ENCODE results near the gene UBE2K. TPM values are rescaled to one million over a fixed set of nuclear protein-coding genes. Genes with fewer than 3 reads are reported as not detected.
"Not testable (repeated sequence)": the region's sequence is repeated elsewhere in the genome, so short reads cannot be mapped to it uniquely, and the experiment has no call there.

UBE2K gene
- total RNA-seq, 3 donors from 2014 or later: 82.0 to 89.0 (median 86.7) TPM

- H3K4me1 ChIP-seq (ENCODE audit: low read depth): no peaks in the 10 kb centered on the region
- intact Hi-C loops (cut with DNase I, micrococcal nuclease): no loop called here
- DNase-seq: no peak
- no peak overlapping the region for H3K4me3 ChIP-seq
- no peak for ATAC-seq
- H3K36me3 ChIP-seq (ENCODE audit: low read depth): peaks cover 6% of the 10 kb centered on the region
- no peak for TF ChIP-seq CTCF (IDR thresholded peaks at IDR 0.05)
- H3K9me3 ChIP-seq: no peaks in the 10 kb centered on the region
These were observed 63.2 kb downstream of the UBE2K start for GRCh38 chr4:39761005-39761667.

- no peak for DNase-seq
- ATAC-seq: no peak
- TF ChIP-seq CTCF (IDR thresholded peaks at IDR 0.05): no peak
- Histone ChIP-seq H3K4me1 (ENCODE audit: low read depth) (no peaks in the 10 kb centered on the region), H3K4me3 (no peak overlapping the region), H3K9me3 (no peaks in the 10 kb centered on the region), H3K36me3 (ENCODE audit: low read depth) (peaks cover 6% of the 10 kb centered on the region)
- intact Hi-C loops (cut with DNase I, micrococcal nuclease): no loop called here
These were observed 66.0 kb downstream of the UBE2K start for GRCh38 chr4:39763714-39764572.

GRCh38 chr4:39770005-39770404 lies 72.1 kb downstream of the UBE2K start:
- ATAC-seq: no peak
- intact Hi-C loops (cut with DNase I, micrococcal nuclease): no loop called here
- no peak for DNase-seq
- Histone ChIP-seq H3K4me3 (no peak overlapping the region), H3K36me3 (ENCODE audit: low read depth) (peaks cover 4% of the 10 kb centered on the region), H3K9me3 (no peaks in the 10 kb centered on the region), H3K4me1 (ENCODE audit: low read depth) (no peaks in the 10 kb centered on the region)
- TF ChIP-seq CTCF (IDR thresholded peaks at IDR 0.05): no peak

GRCh38 chr4:39770471-39770870 lies 72.5 kb downstream of the UBE2K start:
- no peak for TF ChIP-seq CTCF (IDR thresholded peaks at IDR 0.05)
- H3K36me3 ChIP-seq (ENCODE audit: low read depth): peaks cover 4% of the 10 kb centered on the region

GRCh38 chr4:39770969-39771724 lies 73.2 kb downstream of the UBE2K start:
- TF ChIP-seq CTCF (IDR thresholded peaks at IDR 0.05): no peak
- DNase-seq (no peak), ATAC-seq (no peak)
- no peaks in the 10 kb centered on the region for H3K9me3 ChIP-seq
- no peak overlapping the region for H3K4me3 ChIP-seq
- intact Hi-C loops (cut with DNase I, micrococcal nuclease): no loop called here
- H3K4me1 ChIP-seq (ENCODE audit: low read depth): no peaks in the 10 kb centered on the region
- H3K36me3 ChIP-seq (ENCODE audit: low read depth): peaks cover 4% of the 10 kb centered on the region

More at GRCh38 chr4:39770471-39770870, 72.5 kb downstream of the UBE2K start:
- Histone ChIP-seq H3K9me3 (no peaks in the 10 kb centered on the region), H3K4me1 (ENCODE audit: low read depth) (no peaks in the 10 kb centered on the region), H3K4me3 (no peak overlapping the region)
- ATAC-seq (no peak), DNase-seq (no peak)
- intact Hi-C loops (cut with DNase I, micrococcal nuclease): no loop called here

GRCh38 chr4:39781988-39782387 lies 84.1 kb downstream of the UBE2K start:
- intact Hi-C loops (cut with DNase I, micrococcal nuclease); H3K4me3 ChIP-seq; H3K4me1 ChIP-seq (ENCODE audit: low read depth); DNase-seq; H3K36me3 ChIP-seq (ENCODE audit: low read depth); H3K9me3 ChIP-seq: not testable (repeated sequence)
- ATAC-seq: peak; percentile 92

Measured in mucosa of descending colon (tissue), 3 donors.